Measurements from ENCODE around the gene NUPR1.
"Not testable (repeated sequence)": the region's sequence is repeated elsewhere in the genome, so short reads cannot be mapped to it uniquely, and the experiment has no call there.

DNA sequence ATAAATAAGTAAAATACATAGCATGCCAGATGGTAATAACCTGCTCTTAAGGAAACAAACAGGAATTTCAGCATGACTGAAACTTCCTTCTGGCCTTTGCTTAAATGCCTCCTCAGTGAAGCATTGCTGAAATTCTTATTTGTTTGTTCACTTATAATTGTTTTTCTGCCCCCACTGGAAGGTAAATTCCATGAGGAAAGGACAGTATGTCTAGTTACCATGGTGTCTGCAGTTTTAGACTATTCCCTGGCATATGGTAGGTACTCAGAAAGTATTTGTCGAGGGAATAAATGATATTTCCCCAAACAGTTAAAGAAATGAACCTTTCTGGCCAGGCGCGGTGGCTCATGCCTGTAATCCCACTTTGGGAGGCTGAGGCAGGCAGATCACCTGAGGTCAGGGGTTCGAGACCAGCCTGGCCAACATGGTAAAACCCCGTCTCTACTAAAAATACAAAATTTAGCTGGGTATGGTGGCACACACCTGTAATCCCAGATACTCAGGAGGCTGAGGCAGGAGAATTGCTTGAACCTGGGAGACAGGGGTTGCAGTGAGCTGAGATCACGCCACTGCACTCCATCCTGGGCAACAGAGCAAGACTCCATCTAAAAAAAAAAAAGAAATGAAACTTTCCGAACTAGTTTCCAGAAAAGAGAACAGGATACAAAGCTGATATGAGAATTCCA lies 11.5 kb downstream of the NUPR1 start:
- TF ChIP-seq, protein P1, sequence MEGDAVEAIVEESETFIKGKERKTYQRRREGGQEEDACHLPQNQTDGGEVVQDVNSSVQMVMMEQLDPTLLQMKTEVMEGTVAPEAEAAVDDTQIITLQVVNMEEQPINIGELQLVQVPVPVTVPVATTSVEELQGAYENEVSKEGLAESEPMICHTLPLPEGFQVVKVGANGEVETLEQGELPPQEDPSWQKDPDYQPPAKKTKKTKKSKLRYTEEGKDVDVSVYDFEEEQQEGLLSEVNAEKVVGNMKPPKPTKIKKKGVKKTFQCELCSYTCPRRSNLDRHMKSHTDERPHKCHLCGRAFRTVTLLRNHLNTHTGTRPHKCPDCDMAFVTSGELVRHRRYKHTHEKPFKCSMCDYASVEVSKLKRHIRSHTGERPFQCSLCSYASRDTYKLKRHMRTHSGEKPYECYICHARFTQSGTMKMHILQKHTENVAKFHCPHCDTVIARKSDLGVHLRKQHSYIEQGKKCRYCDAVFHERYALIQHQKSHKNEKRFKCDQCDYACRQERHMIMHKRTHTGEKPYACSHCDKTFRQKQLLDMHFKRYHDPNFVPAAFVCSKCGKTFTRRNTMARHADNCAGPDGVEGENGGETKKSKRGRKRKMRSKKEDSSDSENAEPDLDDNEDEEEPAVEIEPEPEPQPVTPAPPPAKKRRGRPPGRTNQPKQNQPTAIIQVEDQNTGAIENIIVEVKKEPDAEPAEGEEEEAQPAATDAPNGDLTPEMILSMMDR (IDR thresholded peaks at IDR 0.05), result not testable (repeated sequence)
- not testable (repeated sequence) for TF ChIP-seq POLR2AphosphoS5, POLR2A, EP300 (IDR thresholded peaks at IDR 0.05)

Measured in gastroesophageal sphincter (tissue), 3 donors.